Stimulated activated CD4-positive, alpha-beta T cell treated with anti-CD3 and anti-CD28 coated beads, Interleukin-4, amount 100 ng/mL, for 4 hours (primary cell): ENCODE data around the gene WDR81.
"Not testable (repeated sequence)": the region's sequence is repeated elsewhere in the genome, so short reads cannot be mapped to it uniquely, and the experiment has no call there.

Experiments
- DNase-seq, 2 experiments: peaks; one replicate each; pipeline ENCODE4 v3.0.0-alpha.2; 2020

WDR81 gene

GRCh38 chr17:1755827-1756262 is 31.3 kb downstream of the WDR81 start:
- DNase-seq: no peak

GRCh38 chr17:1758807-1759206 is 34.3 kb downstream of the WDR81 start:
- no peak for DNase-seq

GRCh38 chr17:1759529-1759928 is 35.0 kb downstream of the WDR81 start:
- DNase-seq: no peak

- DNase-seq: no peak
Observed at GRCh38 chr17:1762233-1762900, 37.9 kb downstream of the WDR81 start.

- no peak for DNase-seq
Observed at GRCh38 chr17:1762901-1763898, 38.7 kb downstream of the WDR81 start.

- DNase-seq: peak; percentile 30 to 42
Observed at GRCh38 chr17:1764284-1764683, 39.8 kb downstream of the WDR81 start.

- not testable (repeated sequence) for DNase-seq
Observed at GRCh38 chr17:1764705-1765104, 40.2 kb downstream of the WDR81 start.

- no peak for DNase-seq
Observed at GRCh38 chr17:1765576-1765975, 41.1 kb downstream of the WDR81 start.

GRCh38 chr17:1766382-1767135 is 42.1 kb downstream of the WDR81 start:
- DNase-seq: no peak

GRCh38 chr17:1767358-1767757 is 42.9 kb downstream of the WDR81 start:
- no peak for DNase-seq

- DNase-seq: no peak
Observed at GRCh38 chr17:1769822-1770477, 45.4 kb downstream of the WDR81 start.

- not testable (repeated sequence) for DNase-seq
Observed at GRCh38 chr17:1773000-1773695, 48.6 kb downstream of the WDR81 start.

- DNase-seq: no peak
Observed at GRCh38 chr17:1773696-1774181, 49.2 kb downstream of the WDR81 start.

GRCh38 chr17:1774390-1775176 is 50.1 kb downstream of the WDR81 start:
- no peak for DNase-seq

- no peak for DNase-seq
Observed at GRCh38 chr17:1776328-1776727, 51.8 kb downstream of the WDR81 start.

GRCh38 chr17:1776857-1777256 is 52.4 kb downstream of the WDR81 start:
- DNase-seq: no peak

GRCh38 chr17:1779571-1780131 is 55.1 kb downstream of the WDR81 start:
- DNase-seq: no peak

GRCh38 chr17:1782171-1782567 is 57.7 kb downstream of the WDR81 start:
- DNase-seq: no peak

- no peak for DNase-seq
Observed at GRCh38 chr17:1783271-1783670, 58.8 kb downstream of the WDR81 start.

- DNase-seq: no peak
Observed at GRCh38 chr17:1783834-1784611, 59.5 kb downstream of the WDR81 start.
